ENCODE results near the gene ZNF211.

ZNF211 gene

GRCh38 chr19:57688011-57688763 lies 55.2 kb downstream of the ZNF211 start:
- FAIRE-seq: no peak
- no peak for DNase-seq (ENCODE audit: insufficient read length)
- TF ChIP-seq TAF1 (IDR thresholded peaks at IDR 0.05; ENCODE audit: borderline replicate concordance, low read depth, low read length) (no peak), POLR2AphosphoS5 (IDR thresholded peaks at IDR 0.05; ENCODE audit: low read depth, low read length) (no peak), POLR2A (IDR thresholded peaks at IDR 0.05; ENCODE audit: low read depth, low read length) (no peak)

GRCh38 chr19:57689750-57690149 lies 56.8 kb downstream of the ZNF211 start:
- no peak for DNase-seq (ENCODE audit: insufficient read length)
- FAIRE-seq: no peak
- TF ChIP-seq TAF1 (IDR thresholded peaks at IDR 0.05; ENCODE audit: borderline replicate concordance, low read depth, low read length) (no peak), POLR2AphosphoS5 (IDR thresholded peaks at IDR 0.05; ENCODE audit: low read depth, low read length) (no peak), POLR2A (IDR thresholded peaks at IDR 0.05; ENCODE audit: low read depth, low read length) (no peak)

All from GM12892 (cell line).